ENCODE results near the gene TOLLIP. TPM values are rescaled to one million over a fixed set of nuclear protein-coding genes. Genes with fewer than 3 reads are reported as not detected.

The TOLLIP gene
- total RNA-seq, 1 experiment from 2014 or later: 78.3 TPM

DNA sequence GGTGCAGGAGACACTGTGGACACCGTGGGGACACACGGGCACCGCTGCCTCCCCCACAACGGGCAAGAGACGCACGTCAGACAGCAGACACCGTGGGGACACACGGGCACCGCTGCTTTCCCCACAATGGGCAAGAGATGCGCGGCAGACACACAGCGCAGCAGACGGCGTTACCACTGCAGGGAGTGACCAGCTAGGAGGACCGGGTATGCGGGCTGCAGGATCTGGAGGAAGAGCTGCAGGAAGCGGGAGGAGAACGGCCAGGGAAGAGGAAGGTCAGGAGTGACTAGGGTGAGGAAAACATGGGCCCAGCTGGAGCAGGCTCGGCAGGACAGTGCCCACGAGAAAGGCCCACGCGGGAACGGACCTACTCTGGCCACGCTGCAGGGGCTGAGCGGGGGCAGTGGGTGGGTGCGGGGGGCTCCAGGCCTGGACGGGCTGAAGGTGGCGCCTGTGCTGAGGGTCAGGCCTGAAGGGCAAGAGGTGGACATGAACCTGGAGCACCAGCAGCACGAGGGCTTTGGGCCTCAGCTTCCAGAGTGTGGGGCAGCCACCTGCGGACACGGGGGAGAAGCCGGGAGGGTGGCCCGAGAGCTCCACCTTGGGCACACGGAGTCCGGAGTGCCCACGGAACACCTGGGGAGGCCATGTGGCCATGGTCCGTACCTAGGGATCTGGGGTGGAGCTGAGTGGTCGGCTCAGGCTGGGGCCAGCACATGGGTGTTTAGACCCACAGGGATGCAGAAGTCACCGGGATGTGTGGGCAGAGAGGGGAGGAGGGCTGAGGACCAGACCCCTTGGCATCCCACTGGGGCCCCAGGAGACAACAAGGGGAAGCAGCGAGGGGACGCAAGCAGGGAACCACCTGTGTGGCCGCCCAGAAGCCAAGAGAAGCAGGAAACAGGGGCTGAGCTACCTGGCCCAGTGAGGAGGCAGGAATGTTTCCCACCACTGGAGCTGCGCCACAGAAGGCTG lies 16.5 kb downstream of the TOLLIP start:
- BruUV-seq (replicated peaks): no TSS peak
- Histone ChIP-seq H3K27me3 (replicated peaks; ENCODE audit: control insufficient read depth, insufficient read depth, low read length) (no peaks in the 10 kb centered on the region), H3K36me3 (ENCODE audit: control insufficient read depth, insufficient read depth, low read length) (peaks cover 10% of the 10 kb centered on the region), H3K4me1 (0 out of 2 replicates have a peak, but pooled peaks cover 7% of the 10 kb centered on the region), H3K9me3 (no peaks in the 10 kb centered on the region), H3K4me3 (ENCODE audit: low read depth, low read length) (no peak overlapping the region)
- H3K4me1 Mint-ChIP-seq (ENCODE audit: low read depth, unreplicated experiment): no peaks in the 10 kb centered on the region
- TF ChIP-seq, protein P1, sequence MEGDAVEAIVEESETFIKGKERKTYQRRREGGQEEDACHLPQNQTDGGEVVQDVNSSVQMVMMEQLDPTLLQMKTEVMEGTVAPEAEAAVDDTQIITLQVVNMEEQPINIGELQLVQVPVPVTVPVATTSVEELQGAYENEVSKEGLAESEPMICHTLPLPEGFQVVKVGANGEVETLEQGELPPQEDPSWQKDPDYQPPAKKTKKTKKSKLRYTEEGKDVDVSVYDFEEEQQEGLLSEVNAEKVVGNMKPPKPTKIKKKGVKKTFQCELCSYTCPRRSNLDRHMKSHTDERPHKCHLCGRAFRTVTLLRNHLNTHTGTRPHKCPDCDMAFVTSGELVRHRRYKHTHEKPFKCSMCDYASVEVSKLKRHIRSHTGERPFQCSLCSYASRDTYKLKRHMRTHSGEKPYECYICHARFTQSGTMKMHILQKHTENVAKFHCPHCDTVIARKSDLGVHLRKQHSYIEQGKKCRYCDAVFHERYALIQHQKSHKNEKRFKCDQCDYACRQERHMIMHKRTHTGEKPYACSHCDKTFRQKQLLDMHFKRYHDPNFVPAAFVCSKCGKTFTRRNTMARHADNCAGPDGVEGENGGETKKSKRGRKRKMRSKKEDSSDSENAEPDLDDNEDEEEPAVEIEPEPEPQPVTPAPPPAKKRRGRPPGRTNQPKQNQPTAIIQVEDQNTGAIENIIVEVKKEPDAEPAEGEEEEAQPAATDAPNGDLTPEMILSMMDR (IDR thresholded peaks at IDR 0.05; ENCODE audit: insufficient read depth in 1 of 2, low read depth in 1 of 2, low read length in 1 of 2, severe bottlenecking in 1 of 2, unreplicated experiment in 1 of 2): no peak
- DNase-seq: peak in 1 of 2 experiments; percentile 29
- no peak overlapping the region for H3K4me3 Mint-ChIP-seq (ENCODE audit: unreplicated experiment)
- H3K27ac Mint-ChIP-seq (ENCODE audit: unreplicated experiment): no peak overlapping the region
- no peaks in the 10 kb centered on the region for H3K9me3 Mint-ChIP-seq (ENCODE audit: unreplicated experiment)
- intact Hi-C loops (cut with micrococcal nuclease; ENCODE audit: unreplicated experiment): no loop called here
- H3K36me3 Mint-ChIP-seq (ENCODE audit: insufficient read depth, unreplicated experiment): peaks cover 54% of the 10 kb centered on the region
- ChIA-PET CTCF (no interaction called here), POLR2A (no interaction called here)
- no peaks in the 10 kb centered on the region for H3K27me3 Mint-ChIP-seq (ENCODE audit: insufficient read depth, unreplicated experiment)

DNA sequence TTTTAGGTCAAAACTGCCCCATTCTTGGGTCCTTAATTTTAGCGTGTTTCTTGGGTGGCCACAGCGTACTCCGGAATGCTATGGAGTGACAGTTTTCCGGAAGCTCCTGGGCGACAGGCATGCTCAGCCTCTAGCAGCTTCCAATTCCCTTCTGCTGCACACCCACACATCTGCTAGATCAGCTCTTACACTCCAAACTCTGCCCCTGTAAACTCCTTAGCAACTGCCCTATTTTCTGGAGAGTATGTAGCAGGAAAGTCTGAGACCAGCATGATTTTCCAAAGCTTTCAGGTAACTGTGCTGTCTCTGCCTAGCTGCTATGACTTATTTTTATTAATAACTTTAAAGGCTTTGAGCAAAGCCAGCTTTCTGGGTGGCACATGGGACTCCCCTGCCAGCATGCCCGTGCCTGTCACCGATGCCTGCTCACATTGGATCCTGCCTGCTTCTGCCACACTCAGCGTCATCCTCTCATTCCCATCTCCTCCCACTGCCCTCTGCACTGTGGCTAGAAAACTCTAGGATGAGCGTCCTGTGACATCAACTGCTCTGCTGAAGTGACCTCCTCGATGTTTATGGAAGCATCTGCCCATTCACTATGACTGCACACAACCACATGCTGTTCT lies 17.3 kb downstream of the TOLLIP start:
- Histone ChIP-seq H3K9me3 (no peaks in the 10 kb centered on the region), H3K4me1 (no peaks in the 10 kb centered on the region), H3K36me3 (ENCODE audit: control insufficient read depth, insufficient read depth, low read length) (peaks cover 10% of the 10 kb centered on the region), H3K27me3 (replicated peaks; ENCODE audit: control insufficient read depth, insufficient read depth, low read length) (no peaks in the 10 kb centered on the region), H3K4me3 (ENCODE audit: low read depth, low read length) (no peak overlapping the region)
- ChIA-PET POLR2A (no interaction called here), CTCF (interaction anchor here (0.6 kb wide), 1 partner anchor 15 kb away, joined by 3 read pairs; no protein-coding TSS in a partner anchor)
- H3K4me3 Mint-ChIP-seq (ENCODE audit: unreplicated experiment): no peak overlapping the region
- intact Hi-C loops (cut with micrococcal nuclease; ENCODE audit: unreplicated experiment): no loop called here
- H3K27ac Mint-ChIP-seq (ENCODE audit: unreplicated experiment): no peak overlapping the region
- no peaks in the 10 kb centered on the region for H3K4me1 Mint-ChIP-seq (ENCODE audit: low read depth, unreplicated experiment)
- no TSS peak for BruUV-seq (replicated peaks)
- TF ChIP-seq, protein P1 (IDR thresholded peaks at IDR 0.05; ENCODE audit: insufficient read depth in 1 of 2, low read depth in 1 of 2, low read length in 1 of 2, severe bottlenecking in 1 of 2, unreplicated experiment in 1 of 2): no peak
- H3K36me3 Mint-ChIP-seq (ENCODE audit: insufficient read depth, unreplicated experiment): peaks cover 54% of the 10 kb centered on the region
- no peak for DNase-seq
- no peaks in the 10 kb centered on the region for H3K27me3 Mint-ChIP-seq (ENCODE audit: insufficient read depth, unreplicated experiment)
- no peaks in the 10 kb centered on the region for H3K9me3 Mint-ChIP-seq (ENCODE audit: unreplicated experiment)

DNA sequence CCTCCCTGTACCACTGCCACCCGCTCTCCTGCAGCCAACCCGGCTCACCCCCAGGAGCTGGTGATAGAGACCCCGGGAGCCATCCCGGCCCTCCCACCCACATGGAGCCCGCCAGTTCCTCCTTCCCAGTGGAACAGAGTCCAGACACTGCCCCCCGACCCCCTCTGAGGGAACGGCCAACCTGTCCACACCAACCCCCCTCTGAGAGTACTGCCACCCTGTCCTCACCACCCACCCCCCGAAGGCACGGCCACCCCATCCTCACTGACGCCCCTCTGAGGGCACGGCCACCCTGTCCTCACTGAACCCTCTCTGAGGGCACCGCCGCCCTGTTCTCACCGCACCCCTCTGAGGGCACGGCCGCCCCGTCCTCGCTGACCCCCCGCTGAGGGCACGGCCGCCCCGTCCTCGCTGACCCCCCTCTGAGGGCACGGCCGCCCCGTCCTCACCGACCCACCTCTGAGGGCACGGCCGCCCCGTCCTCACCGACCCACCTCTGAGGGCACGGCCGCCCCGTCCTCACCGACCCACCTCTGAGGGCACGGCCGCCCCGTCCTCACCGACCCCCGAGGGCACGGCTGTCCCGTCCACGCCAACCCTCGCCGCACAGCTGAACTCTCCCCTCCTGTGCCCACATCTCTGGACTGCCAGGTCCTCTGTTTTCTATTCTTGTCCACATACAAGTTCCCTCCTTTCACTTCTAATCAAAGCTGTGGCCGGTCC lies 18.0 kb downstream of the TOLLIP start:
- H3K9me3 Mint-ChIP-seq (ENCODE audit: unreplicated experiment): no peaks in the 10 kb centered on the region

More for the DNA sequence above, 18.0 kb downstream of the TOLLIP start:
- no peak overlapping the region for H3K27ac Mint-ChIP-seq (ENCODE audit: unreplicated experiment)
- H3K27me3 ChIP-seq (replicated peaks; ENCODE audit: control insufficient read depth, insufficient read depth, low read length): no peaks in the 10 kb centered on the region
- H3K36me3 Mint-ChIP-seq (ENCODE audit: insufficient read depth, unreplicated experiment): peaks cover 59% of the 10 kb centered on the region
- intact Hi-C loops (cut with micrococcal nuclease; ENCODE audit: unreplicated experiment): no loop called here
- TF ChIP-seq, protein P1 (IDR thresholded peaks at IDR 0.05; ENCODE audit: insufficient read depth in 1 of 2, low read depth in 1 of 2, low read length in 1 of 2, severe bottlenecking in 1 of 2, unreplicated experiment in 1 of 2): no peak
- H3K4me3 ChIP-seq (ENCODE audit: low read depth, low read length): no peak overlapping the region
- ChIA-PET POLR2A (no interaction called here), CTCF (interaction anchor here (0.6 kb wide), 1 partner anchor 15 kb away, joined by 3 read pairs; no protein-coding TSS in a partner anchor)
- H3K4me1 Mint-ChIP-seq (ENCODE audit: low read depth, unreplicated experiment): no peaks in the 10 kb centered on the region
- no peak overlapping the region for H3K4me3 Mint-ChIP-seq (ENCODE audit: unreplicated experiment)
- peaks cover 10% of the 10 kb centered on the region for H3K36me3 ChIP-seq (ENCODE audit: control insufficient read depth, insufficient read depth, low read length)
- peak in 1 of 2 experiments; percentile 17 for DNase-seq
- no peaks in the 10 kb centered on the region for H3K9me3 ChIP-seq
- H3K27me3 Mint-ChIP-seq (ENCODE audit: insufficient read depth, unreplicated experiment): no peaks in the 10 kb centered on the region
- no peaks in the 10 kb centered on the region for H3K4me1 ChIP-seq
- no TSS peak for BruUV-seq (replicated peaks)

All from Caco-2 (cell line).